WTC11 (cell line): ENCODE results near the gene TMEM151B. TPM values are rescaled to one million over a fixed set of nuclear protein-coding genes. Genes with fewer than 3 reads are reported as not detected.
A peak's percentile ranks its signal among the peaks of the same experiment; 100 is the strongest.

Source experiments
- ATAC-seq: fragments of 200-7000 bp; cut with Tn5 transposase; 2 replicates; pipeline ENCODE4 v1.10.0; 2021; ENCODE audit warnings: mild to moderate bottlenecking, moderate library complexity
- CTCF ChIA-PET: fragments of 300-600 bp; sonication (Branson Sonifier 250); formaldehyde crosslinking; loops from one replicate; lab custom pipeline; 2021; ENCODE audit warnings: antibody characterized with exemption; lab: Charles Lee
- POLR2A ChIA-PET: fragments of 350-600 bp; sonication (Branson Sonifier 250); formaldehyde crosslinking; loops from one replicate; lab custom pipeline; 2021; ENCODE audit warnings: antibody characterized with exemption; lab: Charles Lee
- DNase-seq: peaks from one replicate; pipeline ENCODE4 v3.0.0; 2021; ENCODE audit warnings: low spot score
- H3K27ac Mint-ChIP-seq: 2 replicates; pipeline ENCODE4 v1.8.0; 2021; ENCODE audit warnings: mixed read lengths
- H3K27me3 Mint-ChIP-seq: 2 replicates; pipeline ENCODE4 v1.8.0; 2021; ENCODE audit warnings: low read depth, mild to moderate bottlenecking, moderate library complexity, mixed read lengths
- H3K36me3 Mint-ChIP-seq: 2 replicates; pipeline ENCODE4 v1.8.0; 2021; ENCODE audit warnings: mixed read lengths
- H3K4me1 Mint-ChIP-seq: 2 replicates; pipeline ENCODE4 v1.8.0; 2022; ENCODE audit warnings: mixed read lengths
- H3K4me3 Mint-ChIP-seq: 2 replicates; pipeline ENCODE4 v1.8.0; 2021; ENCODE audit warnings: mild to moderate bottlenecking, moderate library complexity, mixed read lengths
- H3K9me3 Mint-ChIP-seq: 2 replicates; pipeline ENCODE4 v1.8.0; 2021; ENCODE audit warnings: mixed read lengths
- AFF4 ChIP-seq: sonication (generic); formaldehyde crosslinking; IDR thresholded peaks from 2 replicates; pipeline ENCODE4 v1.8.1; 2023; ENCODE audit warnings: mild to moderate bottlenecking, missing genetic modification reagents, borderline replicate concordance
- ARID4B ChIP-seq: sonication (generic); formaldehyde crosslinking; IDR thresholded peaks from 2 replicates; pipeline ENCODE4 v1.8.0; 2023; ENCODE audit warnings: missing genetic modification reagents, mild to moderate bottlenecking, borderline replicate concordance
- ATF1 ChIP-seq: sonication (generic); formaldehyde crosslinking; IDR thresholded peaks from 2 replicates; pipeline ENCODE4 v1.8.1; 2023; ENCODE audit warnings: mild to moderate bottlenecking, moderate library complexity, missing genetic modification reagents
- ATF3 ChIP-seq: sonication (generic); formaldehyde crosslinking; conservative IDR thresholded peaks from 2 replicates; pipeline ENCODE4 v1.8.1; 2022; ENCODE audit warnings: mild to moderate bottlenecking, missing genetic modification reagents
- CREB1 ChIP-seq: sonication (generic); formaldehyde crosslinking; IDR thresholded peaks from 2 replicates; pipeline ENCODE4 v1.8.0; 2023; ENCODE audit warnings: mild to moderate bottlenecking, missing genetic modification reagents
- ESRRA ChIP-seq: sonication (generic); formaldehyde crosslinking; IDR thresholded peaks from 2 replicates; pipeline ENCODE4 v1.8.1; 2022; ENCODE audit warnings: mild to moderate bottlenecking, missing genetic modification reagents, borderline replicate concordance
- ETV6 ChIP-seq: sonication (generic); formaldehyde crosslinking; IDR thresholded peaks from 2 replicates; pipeline ENCODE4 v1.8.1; 2022; ENCODE audit warnings: mild to moderate bottlenecking, missing genetic modification reagents
- FOXP1 ChIP-seq: sonication (generic); formaldehyde crosslinking; IDR thresholded peaks from 2 replicates; pipeline ENCODE4 v1.8.0; 2022; ENCODE audit warnings: missing genetic modification reagents, mild to moderate bottlenecking, moderate library complexity, borderline replicate concordance
- FOXP4 ChIP-seq: sonication (generic); formaldehyde crosslinking; IDR thresholded peaks from 2 replicates; pipeline ENCODE4 v1.8.0; 2022; ENCODE audit warnings: mild to moderate bottlenecking, missing genetic modification reagents
- HMGXB4 ChIP-seq: sonication (generic); formaldehyde crosslinking; IDR thresholded peaks from 2 replicates; pipeline ENCODE4 v1.8.1; 2023; ENCODE audit warnings: mild to moderate bottlenecking, moderate library complexity, missing genetic modification reagents
- IRF1 ChIP-seq: sonication (generic); formaldehyde crosslinking; IDR thresholded peaks from 2 replicates; pipeline ENCODE4 v1.8.0; 2023; ENCODE audit warnings: missing genetic modification reagents
- JUN ChIP-seq: sonication (generic); formaldehyde crosslinking; IDR thresholded peaks from 2 replicates; pipeline ENCODE4 v1.8.0; 2023; ENCODE audit warnings: mild to moderate bottlenecking, missing genetic modification reagents
- MXD4 ChIP-seq: fragments of 250-450 bp; sonication (Bioruptor Pico); IDR thresholded peaks from 2 replicates; pipeline ENCODE4 v1.8.0; 2021; ENCODE audit warnings: mild to moderate bottlenecking, moderate library complexity, borderline replicate concordance
- NR1H2 ChIP-seq: sonication (generic); formaldehyde crosslinking; IDR thresholded peaks from 2 replicates; pipeline ENCODE4 v1.9.0; 2021; ENCODE audit warnings: mild to moderate bottlenecking, moderate library complexity, missing genetic modification reagents
- TCF7 ChIP-seq: sonication (generic); formaldehyde crosslinking; IDR thresholded peaks from 2 replicates; pipeline ENCODE4 v1.8.0; 2022; ENCODE audit warnings: mild to moderate bottlenecking, low read depth, missing genetic modification reagents, moderate library complexity
- ZNF138 ChIP-seq: sonication (generic); formaldehyde crosslinking; conservative IDR thresholded peaks from 2 replicates; pipeline ENCODE4 v1.8.1; 2022; ENCODE audit warnings: mild to moderate bottlenecking, moderate library complexity, missing genetic modification reagents
- ZNF317 ChIP-seq: sonication (generic); formaldehyde crosslinking; IDR thresholded peaks from 2 replicates; pipeline ENCODE4 v1.8.1; 2023; ENCODE audit warnings: low read depth, mild to moderate bottlenecking, moderate library complexity, missing genetic modification reagents, borderline replicate concordance
- ZNF396 ChIP-seq: fragments of 250-450 bp; sonication (Bioruptor Pico); IDR thresholded peaks from 2 replicates; pipeline ENCODE4 v1.8.0; 2021; ENCODE audit warnings: mild to moderate bottlenecking, moderate library complexity, borderline replicate concordance
- ZNF416 ChIP-seq: fragments of 250-450 bp; sonication (Bioruptor Pico); IDR thresholded peaks from 2 replicates; pipeline ENCODE4 v1.9.0; 2021; ENCODE audit warnings: mild to moderate bottlenecking, inconsistent platforms
- ZNF425 ChIP-seq: fragments of 250-450 bp; sonication (Bioruptor Pico); conservative IDR thresholded peaks from 2 replicates; pipeline ENCODE4 v1.9.0; 2021; ENCODE audit warnings: mild to moderate bottlenecking
- total RNA-seq: library from RNA; stranded (reverse); gene quantifications from 3 replicates; pipeline ENCODE4 v1.2.3, GENCODE V29; 2021

TMEM151B gene
- total RNA-seq, 1 experiment from 2014 or later = 5.5 TPM

- H3K4me1 Mint-ChIP-seq = peaks cover 11% of the 10 kb centered on the region
- H3K27ac Mint-ChIP-seq = no peak overlapping the region
- ATAC-seq (peak; percentile 55), DNase-seq (no peak)
- POLR2A ChIA-PET = interaction anchor here (0.8 to 2.4 kb wide), 4 partner anchors 14 to 42 kb away, joined by 3 to 7 read pairs (median 4); partner anchors contain the start of gene AARS2
- peaks cover 36% of the 10 kb centered on the region for H3K27me3 Mint-ChIP-seq
- H3K4me3 Mint-ChIP-seq = peak overlapping the region; percentile 66
- peaks cover 28% of the 10 kb centered on the region for H3K36me3 Mint-ChIP-seq
- CTCF ChIA-PET = interaction anchor here (0.8 to 5.3 kb wide), 9 partner anchors 14 to 52 kb away, joined by 3 to 37 read pairs (median 4); partner anchors contain the start of genes AARS2 and HSP90AB1
- no peaks in the 10 kb centered on the region for H3K9me3 Mint-ChIP-seq
- TF ChIP-seq ZNF416 (CRISPR knock-in tag) (no peak), FOXP1 (CRISPR knock-in tag) (no peak), ZNF138 (no peak), ZNF425 (no peak), ATF1 (CRISPR knock-in tag) (no peak), JUN (CRISPR knock-in tag) (no peak), IRF1 (CRISPR knock-in tag) (no peak), ZNF317 (CRISPR knock-in tag) (no peak), AFF4 (CRISPR knock-in tag) (no peak), ESRRA (CRISPR knock-in tag) (0 out of 2 replicates have a peak, but pooled peaks have one; percentile 28), MXD4 (CRISPR knock-in tag) (no peak), NR1H2 (no peak), ATF3 (CRISPR knock-in tag) (no peak), FOXP4 (CRISPR knock-in tag) (no peak), ZNF396 (CRISPR knock-in tag) (no peak), HMGXB4 (CRISPR knock-in tag) (0 out of 2 replicates have a peak, but pooled peaks have one; percentile 42), ARID4B (CRISPR knock-in tag) (no peak), TCF7 (CRISPR knock-in tag) (no peak), CREB1 (CRISPR knock-in tag) (peak; percentile 6; the same call in 1 of the 2 replicates), ETV6 (0 out of 2 replicates have a peak, but pooled peaks have one; percentile 3)
Measured at GRCh38 chr6:44298055-44298803, 28.0 kb downstream of the TMEM151B start.
